Lung (tissue), 12 donors: Measurements from ENCODE around the gene TBCD. TPM values are rescaled to one million over a fixed set of nuclear protein-coding genes. Genes with fewer than 3 reads are reported as not detected.
A peak's percentile ranks its signal among the peaks of the same experiment; 100 is the strongest.

ENCODE experiments used
- ATAC-seq: fragments of 200-7000 bp; cut with Tn5 transposase; one replicate; pipeline ENCODE4 v1.9.1; 2020; ENCODE audit warnings: moderate number of reproducible peaks; ENCODE audit not compliant: insufficient read depth, low FRiP score
- DNase-seq, 3 donors: peaks; one replicate each; pipeline ENCODE4 v3.0.0-alpha.2; 2013 to 2017
- H3K27ac ChIP-seq, 2 donors: one replicate each; pipeline ENCODE4 v1.5.1; 2013; ENCODE audit warnings: mild to moderate bottlenecking in 2 of 2, moderate library complexity in 2 of 2, control low read depth in 1 of 2, inconsistent platforms in 1 of 2, low read depth in 1 of 2, low read length in 1 of 2
- H3K27me3 ChIP-seq, 3 donors: one replicate each; pipeline ENCODE4 v1.5.1; 2013; ENCODE audit warnings: low read length in 2 of 3; ENCODE audit not compliant: control insufficient read depth in 3 of 3, insufficient read depth in 3 of 3
- H3K36me3 ChIP-seq, 4 donors: one replicate each; pipeline ENCODE4 v1.5.1; 2013; ENCODE audit warnings: low read length in 4 of 4, mild to moderate bottlenecking in 1 of 4, moderate library complexity in 1 of 4; ENCODE audit not compliant: control insufficient read depth in 4 of 4, insufficient read depth in 4 of 4
- H3K4me1 ChIP-seq, 5 donors: one replicate each; pipeline ENCODE4 v1.5.1; 2013; ENCODE audit warnings: low read length in 5 of 5, mild to moderate bottlenecking in 2 of 5, moderate library complexity in 1 of 5; ENCODE audit not compliant: control insufficient read depth in 5 of 5, insufficient read depth in 5 of 5
- H3K4me3 ChIP-seq: one replicate; pipeline ENCODE4 v1.5.1; 2013; ENCODE audit warnings: mild to moderate bottlenecking, control low read depth, moderate library complexity
- H3K9ac ChIP-seq, 2 donors: one replicate each; pipeline ENCODE4 v1.5.1; 2013; ENCODE audit warnings: low read length in 2 of 2, control low read depth in 1 of 2; ENCODE audit not compliant: insufficient read depth in 1 of 2
- H3K9me3 ChIP-seq, 4 donors: one replicate each; pipeline ENCODE4 v1.5.1; 2013; ENCODE audit warnings: low read length in 3 of 4, mild to moderate bottlenecking in 1 of 4, moderate library complexity in 1 of 4; ENCODE audit not compliant: control insufficient read depth in 4 of 4, insufficient read depth in 3 of 4
- CTCF ChIP-seq: IDR thresholded peaks from 2 replicates; pipeline ENCODE4 v1.5.1; 2012; ENCODE audit warnings: mild to moderate bottlenecking; ENCODE audit errors: control extremely low read depth, extremely low read depth
- WGBS, 2 donors: extraction: QIAGEN DNeasy Blood & Tissue Kit; methylation state at CpG; one replicate each; pipeline ENCODE4 v1.1.7; 2013; 5-methylcytosine and 5-hydroxymethylcytosine counted together
- polyA plus RNA-seq, 2 donors: library from polyadenylated mRNA; stranded (reverse); fragments of 200-250 nt; gene quantifications; one replicate each; pipeline ENCODE4 v1.2.1, GENCODE V29; 2013
- total RNA-seq, 2 donors: library from RNA; depleted of rRNA in 1 of 2; stranded (reverse); fragments of >200 nt in 1 of 2; gene quantifications; one replicate each; pipeline ENCODE4 v1.2.1, GENCODE V29; 2014 to 2021
- donor health status: control.
- donor health status: control.
- donor health status: Bipolar disorder and iron deficiency.
- donor health status: healthy.
- donor health status: DM: yes; HTN: yes; CAD: no.

TBCD gene
- total and polyA plus RNA-seq, 4 donors = 57.6 to 119 (median 90.3) TPM

GRCh38 chr17:82851381-82851780 lies 99.5 kb downstream of the TBCD start:
- 87 to 95% methylated on average over 12 of the region's 12 CpGs for WGBS, 2 donors
- H3K9me3 ChIP-seq = no peaks in the 10 kb centered on the region
- TF ChIP-seq CTCF = no peak
- H3K27me3 ChIP-seq = no peaks in the 10 kb centered on the region
- peaks cover 0 to 5% (median 1%) of the 10 kb centered on the region in 4 donors for H3K36me3 ChIP-seq
- ATAC-seq (no peak), DNase-seq (peak in 1 of 3 donors; percentile 4)
- H3K4me1 ChIP-seq = peaks cover 0 to 8% (median 3%) of the 10 kb centered on the region in 5 donors
- H3K4me3 ChIP-seq = no peak overlapping the region
- H3K27ac ChIP-seq = no peak overlapping the region
- H3K9ac ChIP-seq = no peak overlapping the region

- Histone ChIP-seq H3K27ac (no peak overlapping the region), H3K9me3 (no peaks in the 10 kb centered on the region), H3K36me3 (peaks cover 0 to 5% (median 1%) of the 10 kb centered on the region in 4 donors), H3K4me3 (no peak overlapping the region), H3K9ac (no peak overlapping the region), H3K27me3 (no peaks in the 10 kb centered on the region), H3K4me1 (peaks cover 0 to 12% (median 8%) of the 10 kb centered on the region in 5 donors)
- no peak for TF ChIP-seq CTCF
- ATAC-seq (no peak), DNase-seq (no peak)
- 95 to 97% methylated on average over 11 of the region's 11 CpGs for WGBS, 2 donors
Measured at GRCh38 chr17:82854226-82854625, 102.4 kb downstream of the TBCD start.

GRCh38 chr17:82856361-82856760 lies 104.5 kb downstream of the TBCD start:
- Histone ChIP-seq H3K36me3 (peaks cover 0 to 5% (median 1%) of the 10 kb centered on the region in 4 donors), H3K4me3 (no peak overlapping the region), H3K9ac (no peak overlapping the region), H3K27me3 (no peaks in the 10 kb centered on the region), H3K9me3 (no peaks in the 10 kb centered on the region), H3K4me1 (peaks cover 0 to 22% (median 11%) of the 10 kb centered on the region in 5 donors), H3K27ac (no peak overlapping the region)
- TF ChIP-seq CTCF = no peak
- ATAC-seq (no peak), DNase-seq (no peak)
- 92 to 93% methylated on average over 15 of the region's 15 CpGs for WGBS, 2 donors
